Sigmoid colon (tissue), 4 donors: ENCODE data around the gene RUNX2.

Experiments
- CTCF ChIP-seq, 4 experiments: fragments of 450-650 bp in 3 of 4; fragments of 200-600 bp in 1 of 4; IDR thresholded peaks; one replicate each; pipeline ENCODE4 v1.5.1; 2016 to 2019; ENCODE audit warnings: antibody characterized with exemption in 4 of 4, mild to moderate bottlenecking in 3 of 4, moderate library complexity in 2 of 4
- EP300 ChIP-seq, 4 donors: sonication (generic); formaldehyde crosslinking; IDR thresholded peaks; one replicate each; pipeline ENCODE4 v1.6.1; 2017; ENCODE audit warnings: antibody characterized with exemption in 4 of 4
- POLR2A ChIP-seq, 2 donors: fragments of 450-650 bp; IDR thresholded peaks; one replicate each; pipeline ENCODE4 v1.6.1; 2016; ENCODE audit warnings: antibody characterized with exemption in 2 of 2, mild to moderate bottlenecking in 2 of 2, moderate library complexity in 2 of 2
- POLR2AphosphoS5 ChIP-seq, 4 donors: sonication (generic); formaldehyde crosslinking; IDR thresholded peaks; one replicate each; pipeline ENCODE4 v1.6.1; 2017; ENCODE audit warnings: antibody characterized with exemption in 4 of 4

GRCh38 chr6:45677381-45678284, 349.5 kb downstream of the RUNX2 start:
- no peak for TF ChIP-seq CTCF (IDR thresholded peaks at IDR 0.05)
- no peak for TF ChIP-seq POLR2AphosphoS5 (IDR thresholded peaks at IDR 0.05)
- no peak for TF ChIP-seq POLR2A (IDR thresholded peaks at IDR 0.05)
- TF ChIP-seq EP300 (IDR thresholded peaks at IDR 0.05) = no peak
